ENCODE measurements around the gene HAND2. TPM values are rescaled to one million over a fixed set of nuclear protein-coding genes. Genes with fewer than 3 reads are reported as not detected.

Gene HAND2
- total RNA-seq, 1 experiment from 2014 or later, result not detected

- no peak for DNase-seq
- Histone ChIP-seq H3K4me3 (no peak overlapping the region), H3F3A (ENCODE audit: insufficient read depth, low read depth) (no peaks in the 10 kb centered on the region), H3K4me1 (replicated peaks; ENCODE audit: insufficient read depth) (no peaks in the 10 kb centered on the region), H3K36me3 (ENCODE audit: low read depth) (no peaks in the 10 kb centered on the region), H3K4me2 (no peak overlapping the region), H3K27ac (no peak overlapping the region), H3K9me2 (ENCODE audit: insufficient read depth) (no peaks in the 10 kb centered on the region), H2AFZ (no peak overlapping the region), H3K79me2 (ENCODE audit: low read depth) (no peaks in the 10 kb centered on the region), H3K9me3 (ENCODE audit: insufficient read depth, low read depth) (no peaks in the 10 kb centered on the region), H3K27me3 (ENCODE audit: insufficient read depth, low read depth) (no peaks in the 10 kb centered on the region), H4K20me1 (ENCODE audit: insufficient read depth) (no peaks in the 10 kb centered on the region)
- TF ChIP-seq EZH2 (IDR thresholded peaks at IDR 0.05; ENCODE audit: low read depth), result no peak
- TF ChIP-seq, protein P1, sequence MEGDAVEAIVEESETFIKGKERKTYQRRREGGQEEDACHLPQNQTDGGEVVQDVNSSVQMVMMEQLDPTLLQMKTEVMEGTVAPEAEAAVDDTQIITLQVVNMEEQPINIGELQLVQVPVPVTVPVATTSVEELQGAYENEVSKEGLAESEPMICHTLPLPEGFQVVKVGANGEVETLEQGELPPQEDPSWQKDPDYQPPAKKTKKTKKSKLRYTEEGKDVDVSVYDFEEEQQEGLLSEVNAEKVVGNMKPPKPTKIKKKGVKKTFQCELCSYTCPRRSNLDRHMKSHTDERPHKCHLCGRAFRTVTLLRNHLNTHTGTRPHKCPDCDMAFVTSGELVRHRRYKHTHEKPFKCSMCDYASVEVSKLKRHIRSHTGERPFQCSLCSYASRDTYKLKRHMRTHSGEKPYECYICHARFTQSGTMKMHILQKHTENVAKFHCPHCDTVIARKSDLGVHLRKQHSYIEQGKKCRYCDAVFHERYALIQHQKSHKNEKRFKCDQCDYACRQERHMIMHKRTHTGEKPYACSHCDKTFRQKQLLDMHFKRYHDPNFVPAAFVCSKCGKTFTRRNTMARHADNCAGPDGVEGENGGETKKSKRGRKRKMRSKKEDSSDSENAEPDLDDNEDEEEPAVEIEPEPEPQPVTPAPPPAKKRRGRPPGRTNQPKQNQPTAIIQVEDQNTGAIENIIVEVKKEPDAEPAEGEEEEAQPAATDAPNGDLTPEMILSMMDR (conservative IDR thresholded peaks at IDR 0.05), result no peak
- ChIA-PET POLR2A (ENCODE audit: unreplicated experiment) (no interaction called here), CTCF (no interaction called here)
- intact Hi-C loops (cut with micrococcal nuclease; ENCODE audit: unreplicated experiment), result no loop called here
- no TSS peak for BruUV-seq (replicated peaks)
Measured at GRCh38 chr4:173543266-173543665, 13.2 kb upstream of the HAND2 start.

DNA sequence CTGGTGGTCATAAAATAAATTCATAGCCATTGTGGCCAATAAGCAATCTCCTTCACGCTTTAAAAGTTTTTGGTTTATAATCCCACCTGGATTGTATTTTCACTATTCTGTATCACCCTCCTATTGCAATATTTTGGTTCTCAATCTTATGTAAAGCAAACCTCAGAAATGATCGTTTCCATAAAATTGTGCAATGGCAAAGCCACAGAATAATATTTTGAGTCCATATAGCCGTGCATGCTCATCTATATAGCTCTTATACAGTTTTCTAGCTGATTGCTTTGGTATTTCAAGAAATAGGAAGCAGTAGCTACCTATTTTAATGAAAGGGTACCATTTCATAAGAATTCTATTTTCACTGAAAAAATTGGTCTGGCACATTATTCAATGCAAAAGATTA, 10.0 kb upstream of the HAND2 start:
- Histone ChIP-seq H2AFZ (no peak overlapping the region), H3K27me3 (ENCODE audit: insufficient read depth, low read depth) (no peaks in the 10 kb centered on the region), H3K4me3 (no peak overlapping the region), H3K27ac (no peak overlapping the region), H4K20me1 (ENCODE audit: insufficient read depth) (no peaks in the 10 kb centered on the region), H3K79me2 (ENCODE audit: low read depth) (no peaks in the 10 kb centered on the region), H3K4me2 (no peak overlapping the region), H3K9me3 (ENCODE audit: insufficient read depth, low read depth) (no peaks in the 10 kb centered on the region), H3K4me1 (replicated peaks; ENCODE audit: insufficient read depth) (no peaks in the 10 kb centered on the region), H3K9me2 (ENCODE audit: insufficient read depth) (no peaks in the 10 kb centered on the region), H3K36me3 (ENCODE audit: low read depth) (no peaks in the 10 kb centered on the region), H3F3A (ENCODE audit: insufficient read depth, low read depth) (no peaks in the 10 kb centered on the region)
- ChIA-PET POLR2A (ENCODE audit: unreplicated experiment) (no interaction called here), CTCF (no interaction called here)
- intact Hi-C loops (cut with micrococcal nuclease; ENCODE audit: unreplicated experiment), result no loop called here
- TF ChIP-seq EZH2 (IDR thresholded peaks at IDR 0.05; ENCODE audit: low read depth), result no peak
- TF ChIP-seq, protein P1 (conservative IDR thresholded peaks at IDR 0.05), result no peak
- BruUV-seq (replicated peaks), result no TSS peak
- DNase-seq, result no peak

DNA sequence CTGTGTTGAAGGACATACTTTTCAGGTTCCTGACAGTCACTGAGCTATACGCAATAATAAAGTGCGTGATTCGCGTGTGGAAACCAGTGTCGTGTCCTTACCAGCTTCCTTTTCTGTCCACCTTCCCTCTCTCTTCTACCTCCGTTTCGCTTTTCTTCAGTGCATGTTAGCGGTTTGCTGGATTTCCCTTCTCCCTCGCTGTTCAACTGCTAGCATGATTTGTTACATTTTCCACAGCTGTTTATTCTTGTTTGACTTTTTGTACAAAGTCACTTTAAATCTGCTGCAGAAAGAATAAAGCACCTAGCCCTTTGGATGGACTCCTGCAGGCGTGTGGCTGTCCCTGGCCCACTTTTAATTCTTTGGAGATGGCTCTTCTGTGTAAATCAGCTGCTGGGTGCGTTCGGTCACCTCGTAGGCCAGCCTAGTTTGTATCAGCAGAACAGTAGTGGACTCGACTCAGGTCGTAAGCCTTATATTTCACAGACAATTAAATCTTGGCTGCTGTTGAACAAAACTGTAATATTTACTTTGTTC, 8.9 kb upstream of the HAND2 start:
- Histone ChIP-seq H3K4me2 (no peak overlapping the region), H3K4me1 (replicated peaks; ENCODE audit: insufficient read depth) (no peaks in the 10 kb centered on the region), H3K9me2 (ENCODE audit: insufficient read depth) (no peaks in the 10 kb centered on the region), H3K27ac (no peak overlapping the region), H3K27me3 (ENCODE audit: insufficient read depth, low read depth) (no peaks in the 10 kb centered on the region), H3F3A (ENCODE audit: insufficient read depth, low read depth) (no peaks in the 10 kb centered on the region), H3K9me3 (ENCODE audit: insufficient read depth, low read depth) (no peaks in the 10 kb centered on the region), H3K4me3 (no peak overlapping the region), H4K20me1 (ENCODE audit: insufficient read depth) (no peaks in the 10 kb centered on the region), H3K36me3 (ENCODE audit: low read depth) (no peaks in the 10 kb centered on the region), H3K79me2 (ENCODE audit: low read depth) (no peaks in the 10 kb centered on the region), H2AFZ (no peak overlapping the region)
- CTCF ChIA-PET, result no interaction called here
- DNase-seq, result no peak
- POLR2A ChIA-PET (ENCODE audit: unreplicated experiment), result no interaction called here
- BruUV-seq (replicated peaks), result no TSS peak
- intact Hi-C loops (cut with micrococcal nuclease; ENCODE audit: unreplicated experiment), result no loop called here
- TF ChIP-seq, protein P1 (conservative IDR thresholded peaks at IDR 0.05), result no peak
- TF ChIP-seq EZH2 (IDR thresholded peaks at IDR 0.05; ENCODE audit: low read depth), result no peak
